Dedifferentiated amniotic fluid mesenchymal stem cell (primary cell): ENCODE measurements around the gene BEAN1.
A peak's percentile ranks its signal among the peaks of the same experiment; 100 is the strongest.

Source experiments
- DNase-seq: peaks from one replicate; pipeline ENCODE4 v3.0.0-alpha.2; 2016; ENCODE audit errors: extremely low spot score

Gene BEAN1

GRCh38 chr16:66469291-66469946 lies 42.3 kb downstream of the BEAN1 start:
- DNase-seq = no peak

- no peak for DNase-seq
Measured at GRCh38 chr16:66469947-66470546, 43.0 kb downstream of the BEAN1 start.

DNA sequence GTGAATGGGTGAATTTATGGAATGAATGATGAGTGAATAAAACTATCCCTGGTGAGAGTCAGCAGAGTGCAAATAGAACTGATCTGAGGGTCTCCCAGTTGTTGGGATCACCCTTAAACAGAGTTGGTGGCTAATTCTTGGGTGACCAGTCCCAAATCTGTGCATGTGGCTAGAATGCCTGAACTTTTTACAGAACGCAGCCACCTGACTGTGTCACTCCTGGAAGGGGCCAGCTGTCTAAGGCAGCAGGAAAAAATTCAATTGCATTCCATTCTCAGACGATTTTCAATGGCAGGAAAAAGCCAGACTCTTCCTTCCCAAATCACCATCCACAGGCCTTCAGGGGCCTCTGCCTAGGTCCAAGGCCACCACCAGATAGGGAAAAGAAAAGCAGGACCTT lies 43.5 kb downstream of the BEAN1 start:
- no peak for DNase-seq

DNA sequence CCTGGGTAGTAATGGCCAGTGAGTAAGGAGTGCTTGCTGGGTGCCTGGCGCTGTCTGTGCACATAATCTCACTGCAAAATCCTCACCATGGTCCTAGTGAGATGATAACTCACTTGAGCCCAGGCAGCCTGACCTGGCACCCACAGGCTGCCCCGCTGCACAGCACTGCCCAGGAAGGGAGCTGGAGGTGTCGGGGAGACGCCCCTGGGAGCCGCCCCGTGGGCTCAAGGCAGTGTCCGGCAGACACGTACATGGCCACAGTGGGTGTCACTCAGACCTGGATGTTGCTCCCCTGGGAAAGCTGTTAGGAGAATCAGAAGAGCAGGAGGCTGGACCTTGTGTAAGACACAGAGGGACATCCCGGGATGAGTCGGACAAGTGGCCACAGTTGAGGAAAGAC lies 44.2 kb downstream of the BEAN1 start:
- no peak for DNase-seq

DNA sequence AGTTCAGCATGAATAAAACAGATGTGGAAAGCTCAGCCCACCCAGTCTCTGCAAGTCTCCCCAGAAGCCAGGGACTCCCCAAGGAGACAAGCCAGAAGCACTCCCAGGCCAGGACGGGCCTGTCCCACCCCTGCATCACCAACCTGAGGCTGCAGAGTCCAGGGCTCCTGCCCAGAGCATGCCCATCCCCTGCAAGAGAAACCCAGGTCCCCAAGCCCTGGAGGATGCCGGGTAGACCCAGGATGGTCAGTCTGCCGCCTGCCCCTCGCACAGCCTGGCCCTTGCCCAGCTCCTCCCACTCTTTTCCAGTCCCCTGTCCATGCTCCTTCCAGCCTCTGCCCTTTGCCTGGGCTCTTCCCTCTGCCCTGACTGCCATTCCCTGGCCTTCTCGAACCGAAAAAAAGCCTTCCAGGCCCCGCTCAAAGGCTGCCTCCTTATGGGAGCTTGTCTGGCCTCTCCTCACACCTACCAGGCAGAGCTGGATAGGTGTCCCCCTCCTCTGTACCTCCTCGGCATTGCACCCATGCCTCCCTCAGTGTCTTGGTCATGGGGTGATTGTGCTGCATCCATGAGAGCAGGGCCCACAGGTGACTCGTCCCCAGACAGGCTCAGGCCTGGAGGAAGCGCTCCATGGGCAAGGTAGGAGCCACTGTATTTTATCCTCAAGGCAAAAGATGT lies 44.8 kb downstream of the BEAN1 start:
- no peak for DNase-seq

DNA sequence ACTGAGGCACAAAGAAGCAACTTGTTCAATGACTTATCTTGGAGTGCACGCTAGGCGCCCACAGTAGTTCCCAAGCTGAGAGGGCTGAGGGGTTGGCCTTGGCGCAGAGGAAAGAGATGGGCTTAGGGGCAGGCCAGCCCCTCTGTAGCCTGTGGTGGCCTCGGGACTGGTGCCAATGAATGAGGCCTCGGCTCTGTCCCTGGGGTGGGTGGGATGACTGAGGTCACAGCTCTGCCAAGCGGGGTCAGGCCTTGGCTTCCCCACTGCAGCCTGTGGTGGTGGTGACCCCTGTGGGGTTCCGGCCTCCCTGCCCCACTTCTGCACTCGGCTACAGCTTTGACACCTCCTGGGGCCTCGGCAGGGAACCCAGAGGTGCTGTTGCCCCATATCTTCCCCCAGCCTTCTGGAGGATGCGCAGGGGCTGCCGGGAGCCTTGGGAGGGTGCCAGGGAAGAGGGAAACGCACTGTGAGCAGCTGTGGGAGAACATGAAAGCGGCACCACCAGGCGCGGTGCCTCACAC lies 46.0 kb downstream of the BEAN1 start:
- no peak for DNase-seq

DNA sequence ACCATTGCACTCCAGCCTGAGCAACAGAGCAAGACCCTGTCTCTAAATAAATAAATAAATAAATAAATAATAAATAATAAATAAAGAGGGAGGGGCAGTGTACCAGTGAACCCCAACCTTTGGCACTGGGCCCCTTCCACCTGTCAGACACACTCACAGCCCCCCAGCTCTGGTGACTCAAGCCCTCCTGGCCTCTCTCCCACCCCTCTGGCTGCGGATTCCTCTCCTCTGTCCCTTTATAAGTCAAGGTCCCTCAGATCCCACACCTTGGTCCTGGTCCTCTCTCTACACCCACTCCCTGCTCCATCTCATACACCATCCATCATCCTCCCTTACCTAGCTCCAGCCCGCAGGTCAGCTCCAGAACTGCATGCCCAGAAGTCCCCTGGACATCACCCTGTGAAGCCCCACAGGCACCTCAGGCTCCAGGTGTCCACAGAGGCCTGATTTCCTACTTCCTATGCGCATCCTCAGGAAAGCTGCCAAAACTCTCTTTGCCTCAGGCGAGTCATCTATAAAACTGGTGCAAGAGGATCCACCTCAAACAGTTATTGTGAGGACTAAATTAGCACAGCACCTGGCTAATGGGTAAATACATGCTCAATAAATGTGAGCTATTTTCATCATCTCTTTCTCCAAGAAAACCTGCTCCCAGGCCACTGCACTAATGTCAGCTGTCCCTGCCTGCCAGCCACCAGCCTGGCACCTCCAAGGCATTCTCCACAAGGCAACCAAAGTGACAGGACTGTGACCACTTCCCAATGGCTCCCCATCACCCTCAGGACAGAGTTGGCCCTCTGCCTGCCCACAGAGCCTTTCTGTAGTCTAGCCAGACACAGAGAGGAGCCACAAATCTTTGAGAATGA lies 46.8 kb downstream of the BEAN1 start:
- no peak for DNase-seq

- no peak for DNase-seq
Measured at GRCh38 chr16:66474750-66475199, 47.7 kb downstream of the BEAN1 start.

DNA sequence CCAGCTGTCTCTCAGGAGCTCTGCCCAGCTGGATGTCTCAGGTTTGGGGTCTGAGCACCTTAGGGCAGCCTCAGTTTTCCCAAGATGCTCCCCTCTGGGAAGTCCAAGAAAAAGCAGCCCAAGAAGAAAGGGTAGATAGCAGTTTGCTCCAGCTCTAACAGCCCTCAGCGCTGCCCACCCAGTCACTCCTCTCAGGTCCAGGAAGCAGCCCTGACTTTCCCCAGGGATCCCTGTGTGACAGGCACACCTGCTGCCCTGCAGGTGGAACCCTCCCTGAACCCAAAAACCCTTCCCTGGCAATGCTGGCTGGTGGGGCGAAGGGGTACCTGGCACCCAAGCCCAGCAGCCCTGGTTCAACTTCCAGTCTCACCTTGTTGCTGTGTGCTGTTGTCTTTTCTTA lies 48.1 kb downstream of the BEAN1 start:
- no peak for DNase-seq

GRCh38 chr16:66476328-66477027 lies 49.4 kb downstream of the BEAN1 start:
- no peak for DNase-seq

GRCh38 chr16:66477028-66477515 lies 50.0 kb downstream of the BEAN1 start:
- DNase-seq = no peak

DNA sequence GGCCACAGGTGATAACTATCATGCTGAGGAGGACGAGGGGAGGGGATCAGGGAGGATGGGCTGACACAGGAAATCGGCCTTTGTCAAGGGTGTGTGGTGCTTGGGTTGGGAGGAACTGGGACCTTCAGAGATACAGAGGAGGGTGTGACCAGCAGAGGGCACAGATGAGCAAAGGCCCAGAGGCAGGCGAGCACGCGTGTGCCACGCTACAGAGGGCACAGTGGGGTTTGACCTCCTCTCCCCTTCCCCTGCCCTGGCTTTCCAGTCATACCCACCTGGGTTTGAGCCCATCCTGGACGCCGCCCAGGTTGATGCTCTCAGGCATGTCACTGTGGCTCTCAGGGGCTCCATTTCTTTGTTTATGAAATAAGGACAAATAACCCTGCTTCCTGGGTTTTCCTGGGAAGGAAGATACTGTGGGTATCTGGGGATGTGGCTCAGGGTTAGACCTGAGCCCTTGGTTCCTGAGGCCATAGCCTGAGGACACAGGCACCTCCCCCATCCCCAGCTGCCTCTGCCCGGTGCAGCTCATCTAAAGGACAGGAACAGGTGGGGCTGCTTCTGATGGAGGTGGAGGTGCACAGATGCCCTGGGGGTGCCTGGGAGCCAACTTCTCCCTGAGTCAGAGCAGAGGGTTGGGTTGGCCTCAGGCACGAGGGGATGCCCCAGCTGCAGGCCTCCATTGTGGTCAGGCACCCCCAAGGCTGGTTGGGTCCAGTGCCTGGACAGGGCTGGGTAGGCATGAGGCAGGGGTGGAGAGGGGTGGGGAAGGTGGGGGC lies 51.8 kb downstream of the BEAN1 start:
- DNase-seq = no peak

DNA sequence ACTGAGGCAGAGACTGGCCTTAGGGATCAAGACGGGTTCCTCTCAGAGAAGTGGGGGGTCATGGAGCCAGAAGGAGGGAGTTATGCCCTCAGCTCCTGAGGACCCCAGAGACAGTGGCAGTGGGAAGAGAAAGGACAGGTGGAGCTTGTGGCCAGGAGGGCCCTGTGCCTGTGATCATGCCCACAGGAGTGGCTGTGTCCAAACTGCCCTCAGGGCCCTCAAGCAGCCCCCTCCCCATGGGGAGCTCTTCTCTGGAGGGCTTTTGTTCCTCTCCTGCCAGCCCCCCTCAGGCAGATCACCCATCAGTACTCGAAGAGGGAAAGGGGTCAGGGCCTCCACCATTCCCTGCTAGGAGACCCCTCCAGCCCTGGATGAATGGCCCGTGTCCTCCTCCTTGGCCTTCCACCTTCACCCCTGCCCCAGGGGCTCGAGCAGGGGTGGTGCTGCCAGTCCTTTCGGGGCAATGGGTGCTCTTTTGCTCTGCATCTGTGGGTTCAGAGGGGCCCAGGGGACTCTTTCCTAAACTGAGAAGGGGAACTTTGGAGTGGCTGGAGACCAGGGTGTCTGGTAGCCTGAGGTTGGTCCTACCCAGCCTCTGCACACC lies 52.7 kb downstream of the BEAN1 start:
- DNase-seq = no peak

DNA sequence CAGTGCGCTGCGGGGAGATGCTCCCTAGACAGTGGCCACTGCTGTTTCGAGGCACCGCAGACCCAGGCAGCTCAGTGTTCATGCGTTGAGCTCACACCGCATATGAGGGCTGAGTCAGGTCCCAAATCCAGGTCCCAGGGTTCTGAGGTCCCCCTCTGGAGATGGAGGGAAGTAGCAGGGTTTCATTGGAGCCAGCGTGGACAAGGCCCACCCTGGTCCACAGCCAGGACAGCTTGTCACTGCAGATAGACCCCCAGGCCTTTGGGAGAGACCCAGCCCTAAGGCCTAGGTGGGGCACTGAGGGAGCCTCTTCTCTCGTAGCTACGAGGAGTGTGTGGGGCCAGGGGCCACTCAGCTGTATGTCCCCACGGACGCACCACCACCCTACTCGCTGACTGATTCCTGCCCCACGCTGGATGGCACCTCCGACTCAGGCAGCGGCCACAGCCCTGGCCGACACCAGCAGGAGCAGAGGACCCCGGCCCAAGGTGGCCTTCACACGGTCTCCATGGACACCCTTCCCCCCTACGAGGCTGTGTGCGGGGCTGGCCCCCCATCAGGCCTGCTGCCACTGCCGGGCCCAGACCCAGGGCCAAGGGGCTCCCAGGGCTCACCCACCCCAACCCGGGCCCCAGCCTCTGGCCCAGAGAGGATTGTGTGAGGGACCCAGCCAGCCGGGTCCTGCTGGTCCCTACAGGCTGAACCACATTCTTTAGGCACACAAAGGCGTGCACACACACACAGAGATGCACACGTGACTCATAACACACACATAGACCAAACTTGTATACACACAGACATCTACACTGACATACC lies 53.4 kb downstream of the BEAN1 start:
- no peak for DNase-seq

- DNase-seq = no peak
Measured at GRCh38 chr16:66481081-66481942, 54.2 kb downstream of the BEAN1 start.

GRCh38 chr16:66481943-66482390 lies 54.9 kb downstream of the BEAN1 start:
- DNase-seq = no peak

- peak; percentile 56 for DNase-seq
Measured at GRCh38 chr16:66483689-66484452, 56.8 kb downstream of the BEAN1 start.
